Hippocampal formation (tissue), 2 donors: ENCODE results near the gene TXNRD2.

Experiments
- DNase-seq, 2 donors: peaks; one replicate each; lab custom pipeline; 2025; lab: John Stamatoyannopoulos, UW

Gene TXNRD2

DNA sequence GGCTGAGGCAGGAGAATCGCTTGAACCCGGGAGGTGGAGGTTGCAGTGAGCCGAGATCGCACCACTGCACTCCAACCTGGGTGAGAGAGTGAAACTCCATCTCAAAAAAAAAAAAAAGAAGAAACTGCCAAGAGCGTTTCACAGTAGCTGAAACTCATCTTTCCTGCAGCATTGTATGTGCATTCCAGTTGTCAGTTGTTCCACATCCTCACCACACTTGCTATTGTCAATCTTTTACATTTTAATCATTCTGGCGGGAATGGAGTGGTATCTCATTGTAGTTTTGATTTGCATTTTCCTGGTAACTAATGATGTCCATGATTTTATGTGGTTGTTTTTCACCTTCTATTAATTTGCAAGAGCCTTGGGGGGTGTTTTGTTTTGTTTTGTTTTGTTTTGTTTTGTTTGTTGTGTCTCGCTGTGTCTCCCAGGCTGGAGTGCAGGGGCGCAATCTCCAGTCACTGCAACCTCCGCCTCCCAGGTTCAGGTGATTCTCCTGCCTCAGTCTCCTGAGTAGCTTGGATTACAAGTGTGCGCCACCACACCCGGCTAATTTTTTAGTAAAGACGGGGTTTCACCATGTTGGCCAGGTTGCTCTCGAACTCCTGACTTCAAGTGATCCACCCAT lies 78.9 kb downstream of the TXNRD2 start:
- no peak for DNase-seq

DNA sequence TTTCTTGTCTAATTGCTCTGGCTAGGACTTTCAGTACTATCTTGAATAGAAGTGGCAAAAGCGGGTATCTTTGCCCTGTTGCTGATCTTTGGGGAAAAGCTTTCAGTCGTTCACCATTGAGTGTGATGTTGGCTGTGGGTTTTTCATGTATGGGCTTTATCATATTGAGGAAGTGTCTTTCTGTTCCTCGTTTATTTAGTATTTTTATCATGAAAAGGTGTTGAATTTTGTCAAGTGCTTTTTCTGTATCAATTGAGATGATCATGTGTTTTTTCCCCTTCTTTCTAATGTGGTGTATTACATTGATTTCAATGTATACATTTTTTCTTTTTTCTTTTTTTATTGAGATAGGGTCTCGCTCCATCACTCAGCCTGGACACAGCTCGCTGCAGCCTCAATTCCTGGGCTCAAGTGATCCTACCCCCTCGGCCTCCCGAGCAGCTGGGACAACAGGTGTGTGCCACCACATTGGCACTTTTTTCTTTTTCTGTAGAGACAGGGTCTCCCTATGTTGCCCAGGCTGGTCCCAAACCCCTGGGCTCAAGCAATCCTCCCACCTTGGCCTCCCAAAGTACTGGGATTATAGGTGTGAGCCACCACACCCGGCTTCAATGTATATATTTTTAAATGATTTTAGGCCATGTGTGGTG lies 81.6 kb downstream of the TXNRD2 start:
- DNase-seq, result no peak

DNA sequence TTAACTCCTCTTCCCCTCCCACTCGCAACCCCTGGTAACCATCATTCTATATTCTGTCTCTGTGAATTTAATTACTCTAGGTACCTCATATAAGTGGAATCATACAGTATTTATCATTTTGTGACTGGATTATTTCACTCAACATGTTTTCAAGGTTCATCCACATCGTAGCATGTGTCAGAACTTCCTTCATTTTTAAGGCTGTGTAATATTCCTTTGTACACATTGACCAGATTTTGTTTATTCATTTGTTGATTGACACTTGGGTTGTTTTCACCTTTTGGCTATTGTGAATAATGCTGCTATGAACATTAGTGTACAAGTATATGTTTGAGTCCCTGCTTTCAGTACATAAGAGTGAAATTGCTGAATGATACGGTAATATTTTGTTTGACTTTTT lies 84.2 kb downstream of the TXNRD2 start:
- no peak for DNase-seq

DNA sequence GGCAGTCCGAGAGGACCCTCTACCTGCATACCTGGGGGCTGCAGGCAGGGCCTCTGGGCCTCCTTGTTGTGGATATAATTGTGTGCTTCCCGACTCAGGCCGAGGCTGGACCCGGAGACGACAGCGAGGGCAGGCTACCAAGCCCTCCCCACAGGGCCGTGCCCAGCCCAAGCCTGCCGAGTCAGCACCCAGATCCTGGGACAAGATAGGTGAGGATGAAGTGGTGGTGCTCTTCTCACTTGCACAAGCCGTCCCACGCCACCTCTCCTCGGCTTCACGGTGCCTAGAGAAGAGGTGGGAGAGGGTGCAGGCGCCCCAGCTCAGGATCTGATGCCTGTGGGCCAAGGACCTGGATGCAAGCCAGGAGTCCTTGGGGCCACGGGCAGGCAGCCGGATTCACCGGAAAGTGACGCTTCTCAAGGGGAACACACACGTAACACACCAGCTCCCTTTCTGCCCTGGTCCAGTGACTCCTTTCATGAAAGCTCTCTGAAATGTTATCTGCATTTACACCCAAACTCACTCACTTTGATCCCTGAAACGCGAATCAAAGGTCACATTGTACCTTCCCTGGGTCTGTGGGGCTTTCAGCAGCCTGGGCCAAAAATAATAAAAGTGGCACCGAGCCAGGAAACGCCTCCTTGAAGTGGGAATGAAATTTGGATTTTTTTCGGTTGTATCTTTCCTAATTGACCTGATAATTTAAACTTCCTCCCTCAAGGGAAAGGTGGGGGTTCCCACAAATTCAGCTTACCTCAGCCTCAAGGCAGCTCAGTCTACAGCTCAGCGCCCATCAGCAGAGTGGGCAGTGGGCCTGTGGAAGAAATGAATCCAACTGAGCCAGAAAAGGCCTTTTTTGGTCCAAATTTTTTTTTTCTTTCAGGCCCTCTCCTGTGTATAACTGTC lies 85.9 kb downstream of the TXNRD2 start:
- DNase-seq, result no peak

DNA sequence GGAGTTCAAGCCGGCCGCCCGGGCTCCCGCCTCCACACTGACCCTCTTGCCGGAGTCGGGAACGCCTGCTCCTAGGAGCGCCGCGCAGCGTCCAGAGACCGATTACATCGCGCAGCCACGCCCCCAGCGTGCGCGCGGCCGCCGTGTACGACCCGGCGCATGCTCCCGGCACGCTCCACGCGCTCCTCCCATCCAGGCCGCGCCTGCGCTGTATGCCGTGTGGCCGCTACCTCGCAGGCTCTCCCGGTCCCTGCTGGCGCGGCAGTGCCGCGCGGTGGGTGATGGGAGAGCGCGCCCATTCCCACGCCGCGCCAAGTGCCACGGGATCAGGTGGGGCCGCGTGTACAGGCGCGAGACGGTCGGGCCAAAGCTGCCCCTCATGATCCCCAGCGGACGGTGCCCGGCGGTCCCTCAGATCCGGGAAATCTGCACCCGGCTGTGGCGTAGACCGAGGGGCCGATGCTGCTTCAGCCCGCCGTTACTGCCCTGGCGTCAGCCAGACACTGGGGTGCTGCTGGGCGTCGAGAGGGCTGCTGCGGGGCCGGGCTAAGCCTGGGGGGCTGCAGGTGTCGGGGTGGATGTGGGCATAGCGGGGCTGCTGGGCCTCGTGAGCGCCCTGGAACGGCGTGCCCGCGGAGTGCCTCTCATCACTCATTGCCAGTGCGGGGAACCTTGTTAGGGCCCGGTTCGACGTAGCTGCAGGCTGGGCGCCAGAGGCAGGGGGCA lies 86.7 kb downstream of the TXNRD2 start, which contains the start of the genes GNB1L and RTL10:
GNB1L (minus strand) TSS at position 97 of the 726 bp plus-strand sequence. CDS start 33,519 bp downstream, outside the sequence.
RTL10 (minus strand) TSS at position 97 of the 726 bp plus-strand sequence. CDS start 2,613 bp downstream, outside the sequence.
- DNase-seq, result peak; percentile 91 to 92

DNA sequence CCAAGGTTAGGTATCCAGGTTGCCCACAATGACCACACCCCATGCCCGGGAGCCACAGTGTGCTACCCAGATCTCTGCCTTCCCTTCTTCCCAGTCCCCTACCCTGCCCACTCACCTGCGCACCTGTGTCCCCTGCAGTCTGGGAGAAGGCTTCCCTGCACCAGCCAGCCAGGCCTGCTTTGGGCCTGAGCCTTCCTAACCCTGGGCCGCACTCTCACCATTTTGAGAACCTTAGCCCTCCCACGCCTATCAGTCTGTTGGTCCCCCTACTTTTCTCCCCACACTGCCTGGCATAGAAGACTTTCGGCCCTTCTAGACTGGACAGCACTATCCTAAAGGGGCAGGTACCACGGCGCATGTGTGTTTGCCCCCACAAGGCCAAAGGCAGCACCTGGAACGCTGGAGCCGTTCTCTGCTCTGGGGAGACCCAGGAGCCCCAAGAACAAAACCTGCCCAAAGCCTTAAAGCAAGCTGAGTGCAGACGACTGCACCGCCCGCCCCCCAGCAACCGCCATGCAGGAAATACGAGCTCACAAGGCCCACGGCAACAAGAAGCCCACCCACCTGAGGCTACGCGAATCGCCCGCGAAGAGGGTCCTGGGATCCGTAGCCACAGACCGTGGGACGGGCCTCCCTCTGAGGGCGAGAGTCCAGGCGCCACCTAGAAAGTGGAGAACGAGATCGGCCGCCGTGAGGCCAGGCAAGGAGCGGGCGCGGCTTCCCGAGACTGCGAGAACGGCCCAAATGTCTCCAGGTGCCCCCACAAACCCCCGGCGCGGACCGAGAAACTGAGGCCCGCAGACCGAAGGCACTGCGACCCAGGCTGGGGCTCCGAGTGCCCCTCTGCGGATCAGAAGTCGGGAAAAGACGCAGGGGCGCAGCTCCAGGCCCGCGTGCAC lies 87.5 kb downstream of the TXNRD2 start:
- DNase-seq, result peak in 1 of 2 donors; percentile 55

DNA sequence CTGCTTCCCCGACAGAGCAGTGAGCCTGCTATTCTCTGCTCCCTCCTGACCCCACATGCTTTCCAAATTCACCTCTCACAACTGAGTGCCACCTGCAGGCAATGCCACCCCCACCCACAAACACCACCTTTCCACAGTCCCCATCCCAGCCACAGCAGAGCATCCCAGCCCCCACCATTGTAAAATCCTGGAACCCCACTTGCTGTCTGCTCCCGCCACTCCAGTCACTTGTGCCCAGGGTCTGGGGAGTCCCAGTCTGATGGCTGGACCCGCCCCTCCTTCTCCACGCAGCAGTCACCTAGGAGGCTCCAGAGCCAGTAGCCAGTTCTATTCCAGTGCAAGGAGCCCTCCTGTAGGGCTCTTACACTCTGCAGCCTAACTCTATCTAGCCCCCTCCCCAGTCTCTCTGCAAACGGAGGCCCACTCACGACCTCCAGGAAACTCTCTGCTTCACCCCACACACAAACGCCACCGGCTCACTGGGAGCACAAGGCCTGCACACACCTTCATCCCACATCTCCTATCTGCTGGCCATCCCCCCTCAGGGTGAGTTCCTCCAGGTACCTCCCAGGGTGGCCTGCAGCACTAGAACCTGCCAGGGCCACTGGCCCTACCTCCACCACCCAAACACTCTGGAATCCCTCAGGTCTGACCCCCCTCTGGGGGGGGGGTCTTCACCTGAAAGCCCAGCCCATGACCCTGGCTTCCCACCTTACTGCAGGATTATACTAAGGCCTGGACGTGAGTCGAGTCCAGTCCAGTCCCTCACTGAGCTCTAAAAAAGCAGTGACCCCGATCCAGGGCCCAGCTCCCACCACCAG lies 88.3 kb downstream of the TXNRD2 start:
- DNase-seq, result no peak

DNA sequence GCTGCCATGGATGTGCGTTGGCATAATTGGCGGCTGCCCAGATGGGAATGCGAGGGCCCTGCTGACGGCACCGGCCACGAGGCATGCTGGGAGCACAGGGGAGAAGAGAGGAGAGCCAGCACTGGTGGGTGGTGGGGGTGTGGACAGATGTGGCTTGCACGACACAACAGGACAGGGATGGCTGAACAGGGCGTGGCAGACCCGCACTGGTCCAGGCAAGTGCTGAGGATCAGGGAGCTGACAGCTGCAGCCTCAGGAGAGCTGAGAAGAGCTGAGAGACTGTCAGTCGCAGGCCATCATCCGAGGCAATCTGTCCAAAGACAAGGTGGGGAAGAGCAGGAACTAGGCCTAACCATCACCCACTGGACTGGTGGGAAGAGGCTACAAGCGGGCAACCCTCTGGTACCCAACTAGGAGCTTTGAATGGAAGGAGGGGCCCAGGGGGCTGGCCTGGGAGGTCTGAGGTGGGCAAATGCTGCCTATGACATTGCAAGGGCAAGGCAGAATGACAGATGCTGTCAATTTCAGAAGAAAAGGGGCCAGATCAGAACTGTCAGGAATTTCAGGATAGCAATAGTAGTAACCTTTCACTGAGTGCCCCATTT lies 89.3 kb downstream of the TXNRD2 start:
- no peak for DNase-seq

DNA sequence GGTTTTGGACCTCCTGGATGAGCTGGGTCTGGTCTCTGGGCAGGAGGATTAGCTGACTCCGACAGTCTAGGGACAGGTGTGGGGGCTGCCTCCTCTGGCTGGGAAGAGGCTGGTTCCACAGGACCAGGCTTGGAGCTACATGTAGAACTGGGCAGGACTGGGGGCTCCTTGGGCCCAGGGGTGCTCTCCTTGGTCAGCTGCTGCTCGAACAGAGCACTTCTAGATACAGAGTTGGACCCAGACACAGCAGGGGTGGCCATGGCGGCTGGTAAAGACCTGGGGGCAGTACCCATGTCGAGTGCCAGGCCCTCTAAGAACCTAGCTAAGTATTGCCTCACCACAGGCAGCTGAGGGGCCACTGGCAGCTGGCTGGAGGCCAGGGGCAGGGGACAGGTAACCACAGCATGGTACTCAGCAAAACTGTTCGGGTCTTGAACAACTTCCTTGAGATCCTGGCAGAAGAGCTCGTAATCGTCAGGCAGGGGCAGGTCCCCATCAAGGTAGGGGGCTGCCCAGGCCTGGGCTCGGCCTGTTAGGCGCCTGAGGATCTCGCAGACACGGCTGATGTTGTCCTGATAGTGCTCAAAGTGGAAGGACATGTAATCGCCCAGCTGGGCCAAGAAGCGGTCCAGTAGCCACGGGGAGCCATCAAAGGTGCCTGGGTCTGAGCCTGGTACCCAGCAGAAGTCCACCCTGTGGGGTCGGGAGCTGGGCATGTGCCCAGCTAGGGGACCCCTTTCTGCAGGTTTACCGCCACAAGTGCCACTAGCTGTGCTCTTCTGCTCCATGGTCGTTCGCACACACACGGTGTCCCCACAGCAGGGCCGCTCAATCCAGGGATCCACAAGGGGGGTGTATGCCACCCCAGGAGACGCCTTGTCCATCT lies 90.1 kb downstream of the TXNRD2 start:
- no peak for DNase-seq

DNA sequence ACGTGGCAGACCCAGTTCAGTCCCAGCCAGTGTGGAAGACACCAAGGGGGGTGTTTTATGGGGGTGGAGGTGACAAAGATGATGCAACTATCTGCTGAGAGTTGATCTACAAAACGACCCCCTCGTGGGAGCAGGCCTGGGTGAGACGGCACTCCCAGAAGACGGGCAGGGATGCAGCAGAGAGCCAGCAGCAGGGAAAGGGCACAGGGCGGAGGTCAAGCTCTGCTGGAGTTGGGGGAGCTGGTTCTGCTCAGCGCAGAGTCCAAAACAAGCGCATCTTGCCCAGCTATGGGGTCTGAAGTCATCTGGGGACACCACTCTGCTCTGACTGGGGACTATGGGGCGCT lies 90.9 kb downstream of the TXNRD2 start:
- no peak for DNase-seq

DNA sequence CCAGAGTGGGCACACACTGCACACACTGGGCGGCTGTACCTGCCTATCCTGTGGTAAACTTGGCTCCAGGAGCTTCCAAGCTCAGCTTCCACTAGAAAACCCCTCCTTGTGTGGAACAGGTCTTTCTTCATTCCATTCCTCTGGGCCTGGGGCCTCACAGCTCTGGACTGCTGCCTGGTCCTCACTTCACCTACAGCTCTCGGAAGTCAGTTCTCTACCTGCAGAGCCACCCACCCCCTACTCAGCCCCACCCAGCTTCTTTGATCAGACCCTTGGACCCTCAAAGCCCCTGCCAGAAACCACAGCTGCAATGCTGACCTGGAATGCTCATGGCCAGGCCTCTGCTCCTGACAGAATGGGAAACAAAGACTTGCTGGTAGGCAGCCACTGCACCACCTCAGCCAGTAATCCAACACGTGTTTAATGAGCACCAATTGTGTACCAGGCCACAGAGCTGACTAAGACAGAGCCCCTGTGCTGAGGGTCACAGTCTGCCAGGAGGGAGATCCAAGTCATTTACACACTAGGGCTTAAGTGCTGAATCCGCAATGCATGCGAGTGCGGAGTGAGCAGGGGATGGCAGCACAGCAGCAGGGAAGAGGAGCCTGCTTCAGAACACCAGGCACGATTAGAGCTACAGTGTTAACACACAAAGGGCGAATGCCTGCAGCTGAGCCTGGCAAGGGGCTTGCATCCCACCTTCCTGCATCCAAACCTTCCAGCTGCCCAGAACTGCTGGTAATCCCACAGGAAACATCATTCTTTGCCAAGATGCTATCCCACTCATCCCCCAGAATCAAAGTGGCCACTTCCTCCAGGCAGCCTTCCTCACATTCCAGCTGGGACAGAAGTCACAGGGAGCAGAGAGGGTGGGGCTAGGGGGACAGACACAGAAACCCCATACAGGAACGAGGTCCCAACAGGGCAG lies 91.5 kb downstream of the TXNRD2 start:
- DNase-seq, result no peak

DNA sequence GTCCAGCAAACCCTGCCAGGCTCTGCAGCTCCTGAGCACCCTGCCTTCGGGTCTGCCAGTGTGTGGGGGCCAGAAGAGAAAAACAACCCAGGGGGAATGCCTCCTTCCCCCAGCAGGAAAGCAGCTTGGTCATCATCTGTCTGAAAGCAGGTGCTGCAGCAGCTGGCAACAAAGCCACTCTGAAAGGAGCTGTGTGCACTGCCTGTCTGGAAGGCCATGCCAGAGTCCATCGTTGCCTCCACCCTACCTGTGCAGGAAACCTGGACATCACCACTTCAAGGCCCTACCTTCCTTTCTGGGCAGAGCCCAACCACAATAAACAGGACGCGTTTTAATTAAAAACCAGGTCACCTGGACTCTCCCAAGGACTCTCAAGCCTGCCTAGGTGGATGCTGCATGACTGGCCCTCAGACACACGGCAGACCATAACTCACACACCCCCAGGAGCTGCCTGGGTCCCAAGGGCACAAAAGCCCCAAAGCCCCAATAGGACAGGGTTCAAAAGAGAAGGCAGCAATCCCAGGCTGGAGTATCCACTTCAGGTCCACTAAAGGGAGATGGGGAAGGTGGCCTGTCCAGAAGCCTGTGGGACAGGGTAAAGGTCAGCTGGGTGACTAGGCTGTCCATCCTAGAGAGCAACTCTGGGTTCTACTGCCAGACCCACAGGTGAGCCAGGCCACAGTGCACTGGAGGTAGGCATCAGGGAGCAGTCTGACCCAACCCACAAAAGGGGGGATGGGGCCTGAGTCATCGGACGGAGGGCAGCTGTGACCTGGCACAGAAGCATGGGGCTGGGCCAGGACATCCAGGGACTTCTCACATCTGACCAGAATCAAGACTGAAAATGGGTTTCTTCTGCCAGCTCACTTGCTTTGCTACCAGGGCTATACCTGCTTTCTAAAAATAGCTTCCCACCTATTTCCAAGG lies 93.1 kb downstream of the TXNRD2 start:
- DNase-seq, result no peak

DNA sequence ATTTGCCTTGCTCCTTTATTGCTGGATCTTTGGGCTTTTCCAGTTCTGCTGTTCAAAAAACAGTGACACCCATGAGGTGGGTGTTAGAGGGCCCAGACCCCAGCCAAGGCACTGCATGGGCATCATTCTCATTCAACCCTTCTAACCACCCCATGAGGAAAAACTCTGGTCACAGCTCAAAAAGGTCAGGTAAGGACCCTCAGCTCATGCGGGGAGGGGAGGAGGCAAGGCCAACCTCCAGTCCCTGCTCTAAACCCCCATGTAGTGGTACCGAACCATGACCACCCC lies 94.3 kb downstream of the TXNRD2 start:
- no peak for DNase-seq

DNA sequence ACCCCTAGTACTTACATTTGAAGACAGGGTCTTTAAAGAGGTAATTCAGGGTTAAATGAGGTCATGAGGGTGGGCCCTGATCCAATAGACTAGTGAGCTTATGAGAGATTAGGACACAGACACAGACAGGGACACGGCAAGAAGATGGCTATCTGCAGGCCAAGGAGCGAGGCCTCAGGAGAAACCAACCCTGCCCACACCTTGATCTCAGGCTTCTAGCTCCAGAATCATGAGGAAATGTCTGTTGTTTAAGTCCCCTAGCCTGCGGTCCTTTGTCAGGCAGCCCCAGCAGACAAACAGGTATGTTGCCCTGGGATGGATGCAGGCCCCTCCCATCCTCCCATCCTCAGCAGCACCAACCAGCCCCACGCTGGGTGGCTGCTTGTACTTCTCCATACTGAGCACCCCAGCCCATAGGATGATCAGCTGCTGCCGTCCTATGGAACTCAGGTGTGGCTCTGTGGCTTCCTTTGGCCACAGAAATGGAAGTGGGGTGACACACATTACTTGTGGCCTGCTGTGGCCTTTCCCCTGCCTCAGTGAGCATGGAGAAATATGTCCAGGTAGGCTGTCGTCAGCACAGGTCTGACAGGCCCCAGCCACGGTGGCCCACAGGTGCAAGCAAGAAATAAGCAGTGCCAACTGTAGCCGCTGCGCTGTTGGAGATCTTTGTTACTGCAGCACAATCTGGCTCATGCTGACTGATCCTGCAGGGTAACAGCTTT lies 94.8 kb downstream of the TXNRD2 start:
- no peak for DNase-seq

DNA sequence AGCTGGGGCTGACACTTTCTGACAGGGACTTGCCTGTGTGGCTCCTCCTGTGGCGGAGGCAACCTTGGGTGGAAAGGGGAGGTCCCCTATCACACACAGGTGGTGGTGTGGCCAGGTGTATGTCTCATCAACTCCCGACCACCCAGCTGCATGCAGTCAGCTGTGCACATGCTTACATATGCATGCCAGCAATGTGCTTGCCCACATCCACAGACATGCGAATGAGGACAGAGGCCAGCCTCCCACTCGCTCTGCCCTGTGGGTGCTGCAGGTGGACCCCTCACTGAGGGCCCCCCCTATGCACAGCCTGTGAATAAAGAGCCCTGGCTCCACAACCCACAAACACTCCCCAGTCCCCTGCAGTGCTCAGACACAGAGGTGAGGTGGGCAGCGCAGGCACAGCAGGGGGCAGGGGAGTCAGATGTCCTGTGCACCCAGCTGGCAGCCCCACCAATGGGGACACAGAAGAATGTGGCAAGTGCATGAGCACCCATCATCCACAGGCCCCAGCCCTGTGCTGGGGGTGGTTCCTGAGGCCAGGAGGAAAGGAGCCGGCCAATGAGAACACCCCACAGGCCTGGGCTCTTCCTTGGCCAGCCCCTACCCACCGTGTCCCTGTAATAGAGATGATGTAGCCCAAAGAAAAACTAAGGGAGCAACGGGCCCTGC lies 96.4 kb downstream of the TXNRD2 start:
- no peak for DNase-seq
